C4-2B (cell line): Measurements from ENCODE around the gene LRRC28.

Experiments
- H3K27ac ChIP-seq: fragments of 450-650 bp; 2 replicates; pipeline ENCODE4 v1.5.1; 2017
- ZFX ChIP-seq: fragments of 450-650 bp; IDR thresholded peaks from 2 replicates; pipeline ENCODE4 v1.6.1; 2017
- TF ChIP-seq, protein P1 (sequence below): fragments of 450-650 bp; conservative IDR thresholded peaks from 2 replicates; pipeline ENCODE4 v1.5.1; 2017; ENCODE audit warnings: mild to moderate bottlenecking

The LRRC28 gene

DNA sequence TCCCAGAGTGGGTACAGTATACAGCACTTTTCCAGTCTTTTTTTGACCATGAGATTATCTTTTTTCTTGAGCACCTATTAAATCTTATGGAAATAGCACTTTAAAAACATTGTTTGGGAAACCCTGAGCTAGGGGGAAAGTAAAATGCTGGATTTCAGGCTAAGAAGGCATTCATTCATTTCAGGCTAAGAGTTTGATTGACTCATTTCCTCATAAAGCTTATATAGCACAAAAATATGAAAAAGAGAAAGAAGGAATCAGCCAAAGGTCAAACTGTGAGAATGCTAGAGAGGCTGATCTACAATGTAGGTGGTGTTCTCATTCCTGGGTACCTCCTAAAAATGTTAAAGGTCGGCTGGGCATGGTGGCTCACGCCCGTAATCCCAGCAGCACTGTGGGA lies 12.4 kb upstream of the LRRC28 start:
- no peak overlapping the region for H3K27ac ChIP-seq
- TF ChIP-seq ZFX = no peak
- TF ChIP-seq, protein P1, sequence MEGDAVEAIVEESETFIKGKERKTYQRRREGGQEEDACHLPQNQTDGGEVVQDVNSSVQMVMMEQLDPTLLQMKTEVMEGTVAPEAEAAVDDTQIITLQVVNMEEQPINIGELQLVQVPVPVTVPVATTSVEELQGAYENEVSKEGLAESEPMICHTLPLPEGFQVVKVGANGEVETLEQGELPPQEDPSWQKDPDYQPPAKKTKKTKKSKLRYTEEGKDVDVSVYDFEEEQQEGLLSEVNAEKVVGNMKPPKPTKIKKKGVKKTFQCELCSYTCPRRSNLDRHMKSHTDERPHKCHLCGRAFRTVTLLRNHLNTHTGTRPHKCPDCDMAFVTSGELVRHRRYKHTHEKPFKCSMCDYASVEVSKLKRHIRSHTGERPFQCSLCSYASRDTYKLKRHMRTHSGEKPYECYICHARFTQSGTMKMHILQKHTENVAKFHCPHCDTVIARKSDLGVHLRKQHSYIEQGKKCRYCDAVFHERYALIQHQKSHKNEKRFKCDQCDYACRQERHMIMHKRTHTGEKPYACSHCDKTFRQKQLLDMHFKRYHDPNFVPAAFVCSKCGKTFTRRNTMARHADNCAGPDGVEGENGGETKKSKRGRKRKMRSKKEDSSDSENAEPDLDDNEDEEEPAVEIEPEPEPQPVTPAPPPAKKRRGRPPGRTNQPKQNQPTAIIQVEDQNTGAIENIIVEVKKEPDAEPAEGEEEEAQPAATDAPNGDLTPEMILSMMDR = no peak

DNA sequence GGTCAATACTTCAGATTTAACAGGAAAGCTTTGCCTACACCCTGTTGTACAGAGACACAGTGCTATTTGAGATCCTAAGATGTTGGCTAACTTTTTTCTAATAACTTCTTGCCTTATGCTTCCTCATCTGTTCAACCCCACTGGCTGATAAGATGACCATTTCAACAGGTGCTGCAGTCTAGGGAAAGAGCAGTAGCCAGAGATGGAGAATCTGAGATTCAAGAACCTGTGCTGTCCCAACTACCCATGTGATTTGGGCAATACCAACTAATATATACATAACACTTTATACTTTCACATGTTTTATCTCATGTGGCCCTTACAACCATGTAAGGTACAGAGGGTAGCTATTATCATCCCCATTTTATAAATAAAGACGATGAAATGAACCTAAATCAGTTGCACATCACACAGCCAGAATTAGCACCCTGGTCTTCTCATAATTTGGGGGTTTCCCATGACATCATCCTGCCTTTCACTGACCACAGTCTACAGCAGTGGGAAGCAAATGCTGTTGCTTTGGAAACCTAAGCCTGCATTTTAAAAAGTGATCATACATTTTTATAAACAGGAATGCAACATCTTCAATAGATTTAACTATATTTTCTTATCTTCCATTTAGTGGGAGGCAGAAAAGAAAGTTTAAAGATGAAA lies 11.6 kb upstream of the LRRC28 start:
- TF ChIP-seq, protein P1 = no peak
- no peak for TF ChIP-seq ZFX
- no peak overlapping the region for H3K27ac ChIP-seq

DNA sequence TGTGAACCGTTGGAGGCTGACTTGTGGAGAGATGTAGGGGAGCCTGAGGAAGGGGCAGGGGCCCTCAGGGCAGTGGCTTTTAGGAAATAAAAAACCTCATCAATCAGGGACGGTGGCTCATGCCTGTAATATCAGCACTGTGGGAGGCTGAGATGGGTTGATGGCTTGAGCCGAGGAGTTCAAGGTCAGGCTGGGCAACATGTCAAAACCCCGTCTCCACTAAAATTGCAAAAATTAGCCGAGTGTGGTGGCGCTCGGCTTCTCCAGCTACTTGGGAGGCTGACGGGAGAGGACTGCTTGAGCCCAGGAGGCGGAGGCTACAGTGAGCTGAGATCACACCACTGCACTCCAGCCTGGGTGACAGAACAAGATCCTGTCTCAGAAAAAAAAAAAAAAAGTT lies 9.5 kb upstream of the LRRC28 start:
- H3K27ac ChIP-seq = no peak overlapping the region
- TF ChIP-seq ZFX = no peak
- TF ChIP-seq, protein P1 = no peak

DNA sequence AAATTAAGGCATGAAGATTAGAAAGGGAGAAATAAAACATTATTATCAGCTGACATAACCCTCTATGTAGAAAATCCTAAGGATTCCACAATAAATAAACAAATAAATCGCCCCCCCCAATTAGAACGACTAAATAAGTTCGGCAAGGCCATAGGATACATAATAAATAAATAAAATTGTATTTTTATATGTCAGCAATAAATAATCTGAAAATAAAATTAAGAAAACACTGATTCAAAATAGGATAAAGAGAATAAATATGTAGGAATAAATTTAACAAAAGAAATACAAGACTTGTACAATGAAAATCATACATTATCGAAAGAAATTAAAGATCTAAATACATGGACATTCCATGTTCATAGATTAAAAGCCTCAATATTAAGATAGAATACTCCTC lies 7.0 kb upstream of the LRRC28 start:
- TF ChIP-seq ZFX = no peak
- TF ChIP-seq, protein P1 = no peak

DNA sequence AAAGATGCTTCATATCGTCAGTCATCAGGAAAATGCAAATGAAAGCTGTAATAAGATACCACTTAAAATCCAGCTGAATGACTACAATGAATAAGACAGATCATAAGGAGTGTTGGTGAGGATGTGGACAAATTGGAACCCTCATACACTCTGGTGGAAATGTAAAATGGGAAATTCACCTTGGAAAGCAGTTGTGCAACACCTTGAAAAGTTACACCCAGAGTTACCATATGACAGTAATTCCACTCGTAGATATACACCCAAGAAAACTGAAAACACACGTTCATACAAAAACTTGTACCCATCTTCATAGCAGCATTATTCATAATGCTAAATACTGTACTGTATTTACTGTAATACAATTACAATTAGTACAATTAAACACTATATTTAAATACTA lies 4.2 kb upstream of the LRRC28 start:
- no peak for TF ChIP-seq ZFX
- TF ChIP-seq, protein P1 = no peak
- no peak overlapping the region for H3K27ac ChIP-seq

More for the DNA sequence above, 7.0 kb upstream of the LRRC28 start:
- H3K27ac ChIP-seq = no peak overlapping the region

DNA sequence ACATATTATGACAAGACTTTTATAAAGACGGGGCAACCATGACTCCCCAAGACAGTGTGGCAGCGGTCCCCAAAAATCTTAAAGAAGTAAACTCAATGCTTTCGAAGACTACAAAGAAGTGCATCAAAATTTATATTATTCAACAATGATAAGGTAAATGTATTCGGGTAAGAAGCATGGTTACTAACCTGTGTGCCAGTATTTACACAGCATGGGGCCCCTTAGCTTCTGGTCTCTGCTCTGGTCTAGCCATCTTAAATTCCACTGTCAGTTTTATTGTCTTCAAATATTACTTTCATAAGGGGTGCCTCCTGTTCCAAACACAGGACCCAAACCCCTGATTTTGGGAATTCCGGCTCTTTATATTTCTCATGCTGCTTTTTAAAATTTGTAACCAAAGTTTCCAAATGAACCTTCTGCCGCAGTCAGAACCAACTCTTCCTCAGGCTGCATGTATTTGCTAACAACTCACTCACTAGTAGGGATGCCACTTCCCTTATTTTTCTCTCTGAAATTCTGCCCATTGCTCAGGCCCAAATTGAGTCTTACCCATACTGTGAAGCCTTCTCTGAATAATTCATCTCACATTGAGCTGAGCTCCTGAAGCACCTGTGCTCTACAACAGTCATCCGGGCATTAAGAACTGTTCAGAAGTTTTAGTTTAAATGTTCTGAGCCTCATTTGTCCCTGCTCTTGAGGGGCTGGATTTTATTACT lies 3.1 kb upstream of the LRRC28 start:
- no peak overlapping the region; the same call in 1 of the 2 replicates for H3K27ac ChIP-seq
- TF ChIP-seq ZFX = no peak
- TF ChIP-seq, protein P1 = no peak

DNA sequence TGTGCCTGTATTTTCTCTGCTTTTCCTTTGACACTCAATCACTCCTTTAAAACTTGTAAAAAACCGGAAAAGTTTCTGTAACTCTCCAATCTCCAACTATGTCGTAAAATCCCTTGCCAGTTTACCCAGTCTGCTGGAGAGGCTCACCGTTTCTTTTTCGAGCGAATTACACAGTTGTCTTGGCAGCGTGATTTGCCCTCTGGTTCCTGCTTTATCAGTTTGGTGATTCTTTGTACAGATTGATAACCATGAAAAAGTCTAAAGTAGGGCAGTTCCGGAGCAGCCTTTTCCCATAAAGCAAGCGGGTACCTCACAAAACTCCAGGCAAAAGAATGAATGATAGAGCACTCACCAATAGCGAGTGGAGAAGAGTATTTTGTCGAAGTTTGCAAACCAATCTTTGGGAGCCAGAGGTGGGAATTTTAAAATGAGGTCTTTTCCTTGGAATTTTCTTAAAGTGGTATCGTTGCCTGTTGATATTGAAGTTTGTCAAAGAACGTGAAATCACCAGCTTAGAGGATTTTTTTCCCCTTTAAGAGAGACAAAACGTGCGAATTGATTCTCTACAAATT lies 1.9 kb upstream of the LRRC28 start, which contains the start of gene TTC23:
Gene TTC23 (minus strand): TSS at position 312 of the 572 bp plus-strand sequence. CDS start 20,869 bp downstream, outside the sequence.
- H3K27ac ChIP-seq = peak within 1 kb of the TSS; percentile 57; the same call in 1 of the 2 replicates
- no peak for TF ChIP-seq ZFX
- TF ChIP-seq, protein P1 = no peak
